Left lung (tissue), 10 donors: ENCODE results near the gene LRMDA. TPM values are rescaled to one million over a fixed set of nuclear protein-coding genes. Genes with fewer than 3 reads are reported as not detected.

Experiments used
- ATAC-seq: fragments of 200-7000 bp; cut with Tn5 transposase; one replicate; pipeline ENCODE4 v1.9.1; 2020; ENCODE audit warnings: moderate library complexity
- DNase-seq, 4 donors: peaks; one replicate each; pipeline ENCODE4 v3.0.0-alpha.2; 2013 to 2020
- H3K27ac ChIP-seq, 2 donors: fragments of 200-600 bp; sonication (generic) in 1 of 2; one replicate each; pipeline versions ENCODE4 v1.5.0 to v1.8.0; 2020 to 2021
- H3K27me3 ChIP-seq, 2 donors: fragments of 200-600 bp; sonication (generic) in 1 of 2; one replicate each; pipeline versions ENCODE4 v1.5.0 to v1.8.0; 2020 to 2021
- H3K36me3 ChIP-seq, 2 donors: fragments of 200-600 bp; sonication (generic) in 1 of 2; one replicate each; pipeline versions ENCODE4 v1.5.0 to v1.8.0; 2020 to 2021
- H3K4me1 ChIP-seq, 2 donors: fragments of 200-600 bp; one replicate each; pipeline ENCODE4 v1.8.0; 2021
- H3K4me3 ChIP-seq, 2 donors: fragments of 200-600 bp; sonication (generic) in 1 of 2; one replicate each; pipeline versions ENCODE4 v1.5.0 to v1.8.0; 2020 to 2021; ENCODE audit warnings: mild to moderate bottlenecking in 1 of 2
- H3K9me3 ChIP-seq, 2 donors: fragments of 200-600 bp; sonication (generic) in 1 of 2; one replicate each; pipeline versions ENCODE4 v1.5.0 to v1.8.0; 2020 to 2021
- intact Hi-C, 2 donors: fragments of 100-400 bp; cut with DNase I; formaldehyde crosslinking; loops; one replicate each; pipeline versions ENCODE4 v1.11.2 to v1.14.2; 2022
- polyA plus RNA-seq, 6 donors: library from polyadenylated mRNA; unstranded; fragments of 120-200 nt; gene quantifications; one replicate each; pipeline ENCODE4 v1.2.1, GENCODE V29; 2013; ENCODE audit not compliant: insufficient read length in 6 of 6
- total RNA-seq, 2 donors: library from RNA; stranded (reverse); fragmentation: NEBNext Ultra II Directional; extraction: Animal tissue kit (Norgen Biotek cat#: 25700); gene quantifications; one replicate each; pipeline ENCODE4 v1.2.1, GENCODE V29; 2021
- TF ChIP-seq, protein P1 (sequence below), 2 donors: fragments of 200-600 bp; sonication (generic) in 1 of 2; IDR thresholded peaks; one replicate each; pipeline versions ENCODE4 v1.5.0 to v1.8.0; 2021; ENCODE audit warnings: antibody characterized with exemption in 2 of 2
- donor health status: DM: no; HTN: yes; CAD: no.
- donor health status: DM: no; HTN: no; CAD: no.

Gene LRMDA
- total and polyA plus RNA-seq, 8 donors: 13.9 to 23.6 (median 18.7) TPM

DNA sequence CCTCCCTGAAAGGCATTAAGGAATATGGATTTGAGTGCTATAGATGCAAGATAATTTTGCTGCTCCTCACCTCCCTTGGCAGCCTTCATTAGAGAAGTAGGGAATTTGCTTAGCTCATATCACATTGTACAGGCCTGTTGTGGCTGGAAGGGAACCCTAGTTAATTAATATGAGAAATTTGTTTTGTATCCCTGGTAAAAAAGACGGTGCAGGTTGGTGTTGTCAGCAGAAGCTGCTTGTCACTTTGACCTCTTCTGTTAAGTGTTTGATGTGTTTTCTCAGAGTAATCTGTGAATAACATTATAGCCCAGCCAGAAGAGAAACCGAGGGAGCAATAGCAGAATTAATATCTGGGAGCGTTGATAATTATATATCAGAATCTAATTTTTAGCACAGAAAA lies 278.4 kb downstream of the LRMDA start:
- intact Hi-C loops: no loop called here
- TF ChIP-seq, protein P1, sequence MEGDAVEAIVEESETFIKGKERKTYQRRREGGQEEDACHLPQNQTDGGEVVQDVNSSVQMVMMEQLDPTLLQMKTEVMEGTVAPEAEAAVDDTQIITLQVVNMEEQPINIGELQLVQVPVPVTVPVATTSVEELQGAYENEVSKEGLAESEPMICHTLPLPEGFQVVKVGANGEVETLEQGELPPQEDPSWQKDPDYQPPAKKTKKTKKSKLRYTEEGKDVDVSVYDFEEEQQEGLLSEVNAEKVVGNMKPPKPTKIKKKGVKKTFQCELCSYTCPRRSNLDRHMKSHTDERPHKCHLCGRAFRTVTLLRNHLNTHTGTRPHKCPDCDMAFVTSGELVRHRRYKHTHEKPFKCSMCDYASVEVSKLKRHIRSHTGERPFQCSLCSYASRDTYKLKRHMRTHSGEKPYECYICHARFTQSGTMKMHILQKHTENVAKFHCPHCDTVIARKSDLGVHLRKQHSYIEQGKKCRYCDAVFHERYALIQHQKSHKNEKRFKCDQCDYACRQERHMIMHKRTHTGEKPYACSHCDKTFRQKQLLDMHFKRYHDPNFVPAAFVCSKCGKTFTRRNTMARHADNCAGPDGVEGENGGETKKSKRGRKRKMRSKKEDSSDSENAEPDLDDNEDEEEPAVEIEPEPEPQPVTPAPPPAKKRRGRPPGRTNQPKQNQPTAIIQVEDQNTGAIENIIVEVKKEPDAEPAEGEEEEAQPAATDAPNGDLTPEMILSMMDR (IDR thresholded peaks at IDR 0.05): no peak
- H3K27ac ChIP-seq: no peak overlapping the region
- no peaks in the 10 kb centered on the region for H3K27me3 ChIP-seq
- H3K4me3 ChIP-seq: no peak overlapping the region
- H3K4me1 ChIP-seq: peaks cover 0 to 8% of the 10 kb centered on the region in 2 donors
- H3K9me3 ChIP-seq: no peaks in the 10 kb centered on the region
- no peak for DNase-seq
- ATAC-seq: no peak
- no peaks in the 10 kb centered on the region for H3K36me3 ChIP-seq

- no peaks in the 10 kb centered on the region for H3K27me3 ChIP-seq
- H3K4me1 ChIP-seq: peaks cover 0 to 8% of the 10 kb centered on the region in 2 donors
- DNase-seq (no peak), ATAC-seq (no peak)
- H3K27ac ChIP-seq: no peak overlapping the region
- no peak overlapping the region for H3K4me3 ChIP-seq
- H3K36me3 ChIP-seq: no peaks in the 10 kb centered on the region
- intact Hi-C loops: no loop called here
- TF ChIP-seq, protein P1 (IDR thresholded peaks at IDR 0.05): no peak
- no peaks in the 10 kb centered on the region for H3K9me3 ChIP-seq
Observed at GRCh38 chr10:75712242-75712880, 280.9 kb downstream of the LRMDA start.

GRCh38 chr10:75716506-75716905 lies 285.1 kb downstream of the LRMDA start:
- H3K4me3 ChIP-seq: no peak overlapping the region
- no peaks in the 10 kb centered on the region for H3K4me1 ChIP-seq
- TF ChIP-seq, protein P1 (IDR thresholded peaks at IDR 0.05): no peak
- no peak for DNase-seq
- intact Hi-C loops: no loop called here
- ATAC-seq: no peak
- no peaks in the 10 kb centered on the region for H3K36me3 ChIP-seq
- no peaks in the 10 kb centered on the region for H3K27me3 ChIP-seq
- no peaks in the 10 kb centered on the region for H3K9me3 ChIP-seq
- no peak overlapping the region for H3K27ac ChIP-seq

DNA sequence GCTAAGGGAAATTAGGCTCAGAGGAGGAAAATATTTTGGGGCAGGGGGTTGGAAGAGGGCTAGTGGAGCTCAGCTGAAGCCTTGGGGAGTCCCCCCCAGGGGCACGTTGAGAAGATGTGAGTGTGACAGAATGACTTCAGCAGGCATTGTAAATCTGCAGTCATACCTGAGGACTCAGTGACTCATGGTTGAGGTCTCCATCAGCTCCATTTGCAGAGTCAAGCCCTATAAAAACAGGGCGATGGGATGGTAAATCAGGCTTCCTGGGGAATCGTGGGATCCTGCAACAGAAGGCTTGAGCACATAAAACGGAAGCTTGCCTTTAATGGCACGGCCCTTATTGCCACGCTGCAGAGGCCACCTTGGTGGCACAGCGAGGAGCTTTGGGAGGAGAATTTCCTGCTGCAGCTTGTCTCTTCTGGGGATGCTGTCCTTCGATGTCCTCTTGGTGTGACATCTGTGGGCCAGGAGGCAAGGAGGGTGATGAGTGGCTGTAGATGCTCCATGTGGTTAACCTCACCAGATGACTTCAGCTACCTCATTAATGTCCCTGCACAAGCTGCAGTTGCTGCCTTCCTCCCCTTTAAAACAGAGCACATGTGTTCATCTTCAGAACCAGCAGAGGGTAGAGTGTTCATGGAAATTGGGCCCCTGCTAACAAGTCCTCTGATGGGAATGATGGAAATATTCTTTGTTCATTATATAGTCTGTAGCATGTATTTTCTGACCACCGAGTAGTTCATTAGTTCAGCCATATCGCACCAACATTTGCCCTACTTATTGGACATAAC lies 285.9 kb downstream of the LRMDA start:
- ATAC-seq: no peak
- Histone ChIP-seq H3K27me3 (no peaks in the 10 kb centered on the region), H3K4me3 (no peak overlapping the region), H3K27ac (no peak overlapping the region), H3K36me3 (no peaks in the 10 kb centered on the region), H3K4me1 (no peaks in the 10 kb centered on the region), H3K9me3 (no peaks in the 10 kb centered on the region)
- DNase-seq: no peak
- TF ChIP-seq, protein P1 (IDR thresholded peaks at IDR 0.05): no peak
- intact Hi-C loops: no loop called here

GRCh38 chr10:75718991-75719390 lies 287.6 kb downstream of the LRMDA start:
- Histone ChIP-seq H3K4me3 (no peak overlapping the region), H3K4me1 (no peaks in the 10 kb centered on the region), H3K27me3 (no peaks in the 10 kb centered on the region), H3K9me3 (no peaks in the 10 kb centered on the region), H3K36me3 (no peaks in the 10 kb centered on the region), H3K27ac (no peak overlapping the region)
- ATAC-seq (no peak), DNase-seq (no peak)
- TF ChIP-seq, protein P1 (IDR thresholded peaks at IDR 0.05): no peak
- intact Hi-C loops: no loop called here
